OCI-LY7 (cell line): ENCODE measurements around the gene BCL7C. TPM values are rescaled to one million over a fixed set of nuclear protein-coding genes. Genes with fewer than 3 reads are reported as not detected.
"Not testable (repeated sequence)": the region's sequence is repeated elsewhere in the genome, so short reads cannot be mapped to it uniquely, and the experiment has no call there.

Experiments
- BruUV-seq: library from RNA; stranded (reverse); fragments of 400-500 nt; replicated peaks from 2 replicates; lab custom pipeline; 2021; lab: Mats Ljungman, UMichigan
- CTCF ChIA-PET: fragments of 300-600 bp; sonication (Branson Sonifier 250); formaldehyde crosslinking; loops from one replicate; lab custom pipeline; 2022; ENCODE audit warnings: antibody characterized with exemption; ENCODE audit not compliant: unreplicated experiment; lab: Charles Lee
- POLR2A ChIA-PET: fragments of 300-600 bp; sonication (Branson Sonifier 250); formaldehyde crosslinking; loops from one replicate; lab custom pipeline; 2022; ENCODE audit warnings: antibody characterized with exemption; lab: Charles Lee
- DNase-seq: peaks from one replicate; pipeline ENCODE4 v3.0.0-alpha.2; 2015; ENCODE audit warnings: low spot score
- H2AFZ ChIP-seq: fragments of 200-600 bp; sonication (generic), shearing (Covaris generic); 2 replicates; pipeline ENCODE4 v1.6.1; 2014; ENCODE audit warnings: mild to moderate bottlenecking, antibody characterized with exemption, low read length, moderate library complexity
- H3K27ac ChIP-seq: fragments of 200-600 bp; sonication (generic); 2 replicates; pipeline ENCODE4 v1.5.1; 2014; ENCODE audit warnings: mixed run types, low read depth, mild to moderate bottlenecking, moderate library complexity, low read length, inconsistent platforms; ENCODE audit not compliant: poor library complexity, severe bottlenecking
- H3K36me3 ChIP-seq: fragments of 200-600 bp; sonication (generic); 2 replicates; pipeline ENCODE4 v1.6.1; 2014; ENCODE audit warnings: mild to moderate bottlenecking, antibody characterized with exemption, low read length, moderate library complexity, mixed read lengths; ENCODE audit not compliant: insufficient read depth
- H3K4me1 ChIP-seq: fragments of 200-600 bp; sonication (generic); 2 replicates; pipeline ENCODE4 v1.5.1; 2014; ENCODE audit warnings: mild to moderate bottlenecking, low read length; ENCODE audit not compliant: insufficient read depth, poor library complexity, severe bottlenecking
- H3K4me2 ChIP-seq: fragments of 200-600 bp; sonication (generic); 2 replicates; pipeline ENCODE4 v1.6.1; 2014; ENCODE audit warnings: mild to moderate bottlenecking, low read length
- H3K4me3 ChIP-seq: fragments of 200-600 bp; sonication (generic); 2 replicates; pipeline ENCODE4 v1.5.1; 2014; ENCODE audit warnings: mild to moderate bottlenecking, low read depth, low read length; ENCODE audit not compliant: poor library complexity, severe bottlenecking
- H3K79me2 ChIP-seq: fragments of 200-600 bp; sonication (generic); 2 replicates; pipeline ENCODE4 v1.6.1; 2016; ENCODE audit warnings: low read depth, mild to moderate bottlenecking, low read length, moderate library complexity, mixed read lengths; ENCODE audit not compliant: insufficient read depth
- H3K9me2 ChIP-seq: fragments of 200-600 bp; sonication (generic); 2 replicates; pipeline ENCODE4 v1.6.1; 2016; ENCODE audit warnings: mild to moderate bottlenecking, low read length, mixed read lengths; ENCODE audit not compliant: insufficient read depth
- H3K9me3 ChIP-seq: fragments of 200-600 bp; sonication (generic); 2 replicates; pipeline ENCODE4 v1.6.1; 2014; ENCODE audit warnings: mild to moderate bottlenecking, mixed run types, low read length, mixed read lengths
- H4K20me1 ChIP-seq: fragments of 200-600 bp; sonication (generic); 2 replicates; pipeline ENCODE4 v1.6.1; 2014; ENCODE audit warnings: mild to moderate bottlenecking, antibody characterized with exemption, low read length, moderate library complexity, mixed read lengths; ENCODE audit not compliant: insufficient read depth
- CTCF ChIP-seq: fragments of 200-600 bp; sonication (generic); conservative IDR thresholded peaks from 2 replicates; pipeline ENCODE4 v1.5.1; 2014; ENCODE audit warnings: mild to moderate bottlenecking, antibody characterized with exemption, low read length, moderate library complexity, mixed read lengths
- EZH2phosphoT487 ChIP-seq: fragments of 200-600 bp; sonication (generic); IDR thresholded peaks from 2 replicates; pipeline ENCODE4 v1.6.1; 2018; ENCODE audit warnings: low read depth, borderline replicate concordance, mild to moderate bottlenecking, mixed run types, antibody characterized with exemption, low read length, moderate library complexity, mixed read lengths
- intact Hi-C: fragments of 100-400 bp; cut with micrococcal nuclease; formaldehyde crosslinking; loops from one replicate; pipeline ENCODE4 v1.10.0; 2022; ENCODE audit not compliant: unreplicated experiment
- total RNA-seq, 2 experiments: library from RNA; depleted of rRNA in 1 of 2; stranded (reverse); fragments of >200 nt in 1 of 2; shearing (Covaris generic) in 1 of 2; gene quantifications; 2 replicates each; pipeline ENCODE4 v1.2.3, GENCODE V29; 2014 to 2022

Gene BCL7C
- total RNA-seq, 2 experiments from 2014 or later, result 11.0 to 17.8 TPM

DNA sequence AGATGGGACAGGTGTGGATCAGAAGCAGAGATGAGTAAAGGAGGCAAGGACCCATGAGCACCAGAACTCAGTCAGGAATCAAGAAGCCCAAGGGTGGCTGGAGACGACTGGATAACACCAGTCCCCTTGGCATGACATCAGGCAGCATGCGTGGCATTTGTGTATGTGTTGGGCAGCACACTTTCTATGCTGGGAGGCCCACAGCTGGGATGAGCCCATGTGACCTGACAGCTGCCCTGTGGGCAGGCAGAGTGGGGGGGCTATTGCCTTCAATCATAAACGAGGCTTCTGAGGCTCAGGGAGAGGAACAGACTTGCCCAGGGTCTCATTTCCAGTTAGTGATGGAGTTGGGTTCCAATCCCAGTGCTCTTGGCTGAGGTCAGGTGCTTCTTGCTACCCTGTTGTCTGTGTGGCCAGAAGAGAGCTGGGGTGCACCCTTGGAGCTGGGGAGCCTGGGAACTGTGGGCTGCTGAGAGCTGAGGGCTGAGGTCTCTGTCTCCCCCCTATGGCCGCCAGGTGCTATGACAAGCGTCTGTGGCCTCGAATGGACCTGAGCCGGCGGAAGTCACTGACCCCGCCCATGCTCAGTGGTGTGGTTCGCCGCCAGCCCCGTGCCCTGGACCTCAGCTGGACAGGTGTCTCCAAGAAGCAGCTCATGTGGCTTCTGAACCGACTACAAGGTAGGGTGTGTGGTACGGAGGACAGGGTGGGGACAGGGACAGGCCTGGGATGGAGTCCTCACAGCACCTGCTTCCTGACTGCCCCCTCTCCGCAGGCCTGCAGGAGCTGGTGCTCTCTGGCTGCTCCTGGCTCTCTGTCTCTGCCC, 47.9 kb upstream of the BCL7C start:
- no peaks in the 10 kb centered on the region for H4K20me1 ChIP-seq
- TF ChIP-seq EZH2phosphoT487 (no peak), CTCF (peak; percentile 92)
- ChIA-PET CTCF (interaction anchor here (0.8 to 1.4 kb wide), 5 partner anchors 10 to 193 kb away, joined by 3 to 5 read pairs (median 3); partner anchors contain the start of gene PHKG2), POLR2A (interaction anchor here (0.9 kb wide), 1 partner anchor 10 kb away, joined by 3 read pairs; no protein-coding TSS in a partner anchor)
- intact Hi-C loops, result loop anchor here (1.0 kb wide), 1 partner anchor 98 kb away; no protein-coding TSS in a partner anchor
- no TSS peak for BruUV-seq
- H3K4me1 ChIP-seq, result peaks cover 13% of the 10 kb centered on the region
- peak; percentile 74 for DNase-seq
- H3K36me3 ChIP-seq, result peaks cover 29% of the 10 kb centered on the region
- H3K9me3 ChIP-seq, result no peaks in the 10 kb centered on the region
- H3K4me2 ChIP-seq, result peak overlapping the region; percentile 18; the same call in 1 of the 2 replicates
- no peak overlapping the region for H2AFZ ChIP-seq
- H3K9me2 ChIP-seq, result no peaks in the 10 kb centered on the region
- no peak overlapping the region for H3K27ac ChIP-seq
- H3K79me2 ChIP-seq, result no peaks in the 10 kb centered on the region
- no peak overlapping the region for H3K4me3 ChIP-seq

DNA sequence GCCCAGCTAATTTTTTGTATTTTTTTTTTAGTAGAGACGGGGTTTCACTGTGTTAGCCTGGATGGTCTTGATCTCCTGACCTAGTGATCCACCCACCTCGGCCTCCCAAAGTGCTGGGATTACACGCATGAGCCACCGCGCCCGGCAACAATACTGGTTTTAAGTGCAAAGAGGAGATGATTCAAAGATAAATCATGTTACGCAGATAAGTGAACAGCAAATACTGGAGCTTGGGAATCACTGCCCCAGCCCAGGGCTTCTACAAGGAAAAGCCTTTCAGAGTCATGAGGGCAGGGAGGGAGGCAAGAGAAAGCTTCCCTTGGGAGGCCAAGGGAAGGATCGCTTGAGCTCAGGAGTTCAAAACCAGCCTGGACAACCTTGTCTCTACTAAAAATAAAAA, 45.7 kb upstream of the BCL7C start:
- not testable (repeated sequence) for BruUV-seq

DNA sequence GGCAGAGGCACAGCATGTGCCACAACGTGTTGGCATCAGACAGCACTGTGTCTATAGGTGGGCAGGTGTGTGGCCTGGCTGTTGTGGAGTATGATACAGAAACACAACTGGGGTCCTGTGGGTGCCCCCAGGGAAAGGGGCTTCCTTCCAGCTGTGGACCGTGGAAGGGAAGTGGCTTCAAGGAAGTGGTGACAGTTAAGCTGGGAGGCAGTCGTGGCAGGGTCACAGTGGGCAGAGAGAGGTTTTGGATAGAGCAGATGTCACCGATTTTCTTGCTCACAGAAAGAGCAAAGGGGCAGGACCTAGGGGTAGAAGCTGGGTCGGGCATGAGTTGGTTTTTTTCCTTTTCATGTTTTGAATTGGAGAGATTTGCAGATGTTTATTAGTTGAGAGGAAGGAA, 43.8 kb upstream of the BCL7C start:
- H3K4me3 ChIP-seq, result no peak overlapping the region
- H3K9me3 ChIP-seq, result no peaks in the 10 kb centered on the region
- intact Hi-C loops, result no loop called here
- H3K4me1 ChIP-seq, result peaks cover 13% of the 10 kb centered on the region
- no peaks in the 10 kb centered on the region for H4K20me1 ChIP-seq
- no peak for DNase-seq
- POLR2A ChIA-PET, result interaction anchor here (1.1 kb wide), 1 partner anchor 11 kb away, joined by 3 read pairs; no protein-coding TSS in a partner anchor
- no peak overlapping the region for H3K4me2 ChIP-seq
- no peaks in the 10 kb centered on the region for H3K79me2 ChIP-seq
- no peak for TF ChIP-seq EZH2phosphoT487
- TF ChIP-seq CTCF, result no peak
- H3K9me2 ChIP-seq, result no peaks in the 10 kb centered on the region
- H3K36me3 ChIP-seq, result peaks cover 15% of the 10 kb centered on the region; the same call in 1 of the 2 replicates
- CTCF ChIA-PET, result no interaction called here
- H3K27ac ChIP-seq, result no peak overlapping the region
- no TSS peak for BruUV-seq
- H2AFZ ChIP-seq, result no peak overlapping the region

More for the DNA sequence above, 45.7 kb upstream of the BCL7C start:
- H4K20me1 ChIP-seq, H2AFZ ChIP-seq, H3K9me2 ChIP-seq, H3K27ac ChIP-seq, DNase-seq, intact Hi-C loops, CTCF ChIA-PET, H3K9me3 ChIP-seq, H3K4me2 ChIP-seq, H3K4me3 ChIP-seq, H3K79me2 ChIP-seq: not testable (repeated sequence)
- Histone ChIP-seq H3K4me1 (peaks cover 13% of the 10 kb centered on the region), H3K36me3 (peaks cover 28% of the 10 kb centered on the region)
- POLR2A ChIA-PET, result interaction anchor here (1.8 kb wide), 1 partner anchor 12 kb away, joined by 5 read pairs; no protein-coding TSS in a partner anchor
